A549 (cell line): ENCODE data around the gene PLIN4. TPM values are rescaled to one million over a fixed set of nuclear protein-coding genes. Genes with fewer than 3 reads are reported as not detected.
"Not testable (repeated sequence)": the region's sequence is repeated elsewhere in the genome, so short reads cannot be mapped to it uniquely, and the experiment has no call there.

Source experiments
- ATAC-seq, 2 experiments: fragments of 200-7000 bp in 1 of 2; fragments of >200 bp in 1 of 2; cut with Nextera tagmentation in 1 of 2; cut with Tn5 transposase in 1 of 2; 3 replicates each; pipeline versions ENCODE4 v1.8.0 to v1.9.1; 2018 to 2020; ENCODE audit warnings: mild to moderate bottlenecking in 1 of 2, moderate library complexity in 1 of 2
- CTCF ChIA-PET: fragments of 300-600 bp; sonication (Branson Sonifier 250); formaldehyde crosslinking; extraction: SDS; loops from one replicate; lab custom pipeline; 2021; ENCODE audit warnings: antibody characterized with exemption, inconsistent platforms; lab: Yijun Ruan, JAX
- POLR2A ChIA-PET: fragments of 350-600 bp; formaldehyde crosslinking; extraction: SDS; loops from one replicate; lab custom pipeline; 2021; ENCODE audit warnings: antibody characterized with exemption, inconsistent platforms; lab: Yijun Ruan, JAX
- DNase-seq, 2 experiments: peaks; one replicate each; pipeline versions ENCODE4 v3.0.0 to v3.0.0-alpha.2; 2011 to 2016; ENCODE audit warnings: low read depth in 1 of 2, low spot score in 1 of 2
- FAIRE-seq: peaks from 2 replicates; lab custom pipeline; 2011; peaks lifted over from hg19 to GRCh38; lab: Jason Lieb, UNC
- H3K27ac ChIP-seq, 2 experiments: fragments of >200 bp; sonication (Bioruptor Twin); formaldehyde crosslinking; 3 replicates each; pipeline ENCODE4 v1.5.1; 2016 to 2017
- H3K4me1 ChIP-seq: fragments of >200 bp; sonication (Bioruptor Twin); formaldehyde crosslinking; 3 replicates; pipeline ENCODE4 v1.6.1; 2016
- H3K4me2 ChIP-seq: fragments of >200 bp; sonication (Bioruptor Twin); formaldehyde crosslinking; 3 replicates; pipeline ENCODE4 v1.6.1; 2016
- H3K4me3 ChIP-seq: fragments of >200 bp; sonication (Bioruptor Twin); formaldehyde crosslinking; 3 replicates; pipeline ENCODE4 v1.5.1; 2016
- H3K9me3 ChIP-seq: fragments of >200 bp; sonication (Bioruptor Twin); formaldehyde crosslinking; 3 replicates; pipeline ENCODE4 v1.6.1; 2016
- CBX2 ChIP-seq: fragments of 200-600 bp; sonication (generic); IDR thresholded peaks from 2 replicates; pipeline ENCODE4 v1.6.1; 2016; ENCODE audit warnings: low read depth, mild to moderate bottlenecking, borderline replicate concordance
- CHD2 ChIP-seq: fragments of 150-350 bp; IDR thresholded peaks from 2 replicates; pipeline ENCODE4 v1.6.1; 2014; ENCODE audit warnings: low read length; ENCODE audit not compliant: partially characterized antibody
- E2F6 ChIP-seq: IDR thresholded peaks from 2 replicates; pipeline ENCODE4 v1.6.1; 2012; ENCODE audit warnings: low read depth, borderline replicate concordance
- EHMT2 ChIP-seq: fragments of 200-600 bp; sonication (generic); IDR thresholded peaks from 2 replicates; pipeline ENCODE4 v1.6.1; 2016; ENCODE audit warnings: antibody characterized with exemption, low read depth, mild to moderate bottlenecking, moderate library complexity
- HDAC2 ChIP-seq: fragments of 200-600 bp; sonication (generic); IDR thresholded peaks from 2 replicates; pipeline ENCODE4 v1.6.1; 2016
- HOXA7 ChIP-seq: fragments of 250-450 bp; sonication (Bioruptor Pico); IDR thresholded peaks from 2 replicates; pipeline ENCODE4 v1.5.0; 2020; ENCODE audit warnings: mild to moderate bottlenecking, moderate library complexity
- MAFK ChIP-seq: fragments of 450-650 bp; IDR thresholded peaks from 2 replicates; pipeline ENCODE4 v1.6.1; 2014; ENCODE audit not compliant: partially characterized antibody
- MAX ChIP-seq: IDR thresholded peaks from 2 replicates; pipeline ENCODE4 v1.6.1; 2012
- MAZ ChIP-seq: fragments of 150-350 bp; IDR thresholded peaks from 2 replicates; pipeline ENCODE4 v1.6.1; 2014; ENCODE audit warnings: antibody characterized with exemption, low read depth, low read length, borderline replicate concordance
- RARB ChIP-seq: fragments of 250-450 bp; sonication (Bioruptor Pico); IDR thresholded peaks from 2 replicates; pipeline ENCODE4 v1.8.0; 2021; ENCODE audit warnings: mild to moderate bottlenecking, moderate library complexity
- RCOR1 ChIP-seq: fragments of 150-350 bp; IDR thresholded peaks from 2 replicates; pipeline ENCODE4 v1.6.1; 2014; ENCODE audit warnings: antibody characterized with exemption, low read length, low read depth
- REST ChIP-seq: fragments of 200-600 bp; sonication (generic); IDR thresholded peaks from 2 replicates; pipeline ENCODE4 v1.6.1; 2016; ENCODE audit warnings: antibody characterized with exemption, mild to moderate bottlenecking, moderate library complexity
- RFX5 ChIP-seq: fragments of 450-650 bp; IDR thresholded peaks from 2 replicates; pipeline ENCODE4 v1.7.1; 2014; ENCODE audit warnings: antibody characterized with exemption, mild to moderate bottlenecking, moderate library complexity
- USF2 ChIP-seq: fragments of 450-650 bp; IDR thresholded peaks from 2 replicates; pipeline ENCODE4 v1.6.1; 2014; ENCODE audit warnings: antibody characterized with exemption
- ZSCAN20 ChIP-seq: fragments of 250-450 bp; sonication (Bioruptor Pico); IDR thresholded peaks from 2 replicates; pipeline ENCODE4 v1.8.0; 2022; ENCODE audit warnings: mild to moderate bottlenecking, moderate library complexity
- WGBS: methylation state at CpG from one replicate; pipeline ENCODE4 v1.1.6; 2017; ENCODE audit errors: missing lambda C conversion rate; 5-methylcytosine and 5-hydroxymethylcytosine counted together
- polyA plus RNA-seq, 4 experiments: library from polyadenylated mRNA; depleted of rRNA in 3 of 4; stranded (reverse); fragments of >200 nt; fragmentation: RNase III in 1 of 4; extraction: RNeasy Plus Mini Kit Qiagen cat#74134 plus additional on column Dnase treatment in 1 of 4; gene quantifications; 2 replicates in 3 of 4; 3 replicates in 1 of 4; pipeline ENCODE4 v1.2.3, GENCODE V29; 2011 to 2017

The PLIN4 gene
- polyA plus RNA-seq, 2 of the 4 experiments (the other 2 are of a cell fraction), result 0.04 to 0.23 TPM

GRCh38 chr19:4542896-4543841 is 24.9 kb upstream of the PLIN4 start (continued):
- TF ChIP-seq EHMT2, result no peak
- TF ChIP-seq REST, result no peak

- H3K4me2 ChIP-seq, DNase-seq, POLR2A ChIA-PET, H3K4me1 ChIP-seq, FAIRE-seq, H3K27ac ChIP-seq, H3K9me3 ChIP-seq, ATAC-seq, H3K4me3 ChIP-seq: not testable (repeated sequence)
- 94% methylated on average over 12 of the region's 12 CpGs for WGBS
- CTCF ChIA-PET, result interaction anchor here (1.0 to 2.2 kb wide), 4 partner anchors 16 to 95 kb away, joined by 3 to 7 read pairs (median 4); no protein-coding TSS in a partner anchor
Observed at GRCh38 chr19:4541806-4542145, 23.5 kb upstream of the PLIN4 start.

GRCh38 chr19:4541114-4541805 is 23.0 kb upstream of the PLIN4 start:
- ChIA-PET CTCF (interaction anchor here (1.0 to 2.2 kb wide), 6 partner anchors 14 to 95 kb away, joined by 3 to 12 read pairs (median 5); no protein-coding TSS in a partner anchor), POLR2A (no interaction called here)
- TF ChIP-seq EHMT2 (no peak), MAFK (no peak), RARB (no peak), RCOR1 (no peak), CBX2 (no peak), HDAC2 (no peak), MAZ (no peak), HOXA7 (CRISPR knock-in tag) (no peak), USF2 (no peak), RFX5 (no peak), MAX (no peak), ZSCAN20 (no peak), E2F6 (no peak), CHD2 (no peak)
- DNase-seq (no peak), FAIRE-seq (no peak), ATAC-seq (no peak)
- no peak overlapping the region for H3K4me2 ChIP-seq
- H3K9me3 ChIP-seq, result no peaks in the 10 kb centered on the region
- WGBS, result 78% methylated on average over 12 of the region's 12 CpGs
- H3K4me1 ChIP-seq, result no peaks in the 10 kb centered on the region
- no peak overlapping the region for H3K27ac ChIP-seq
- no peak overlapping the region for H3K4me3 ChIP-seq
